GM18520 (cell line): ENCODE measurements around the gene UCP3.

Experiments
- ATAC-seq: cut with Tn5 transposase; IDR thresholded peaks from one replicate; pipeline ENCODE4 v1.9.1; 2021; ENCODE audit not compliant: unreplicated experiment

UCP3 gene

DNA sequence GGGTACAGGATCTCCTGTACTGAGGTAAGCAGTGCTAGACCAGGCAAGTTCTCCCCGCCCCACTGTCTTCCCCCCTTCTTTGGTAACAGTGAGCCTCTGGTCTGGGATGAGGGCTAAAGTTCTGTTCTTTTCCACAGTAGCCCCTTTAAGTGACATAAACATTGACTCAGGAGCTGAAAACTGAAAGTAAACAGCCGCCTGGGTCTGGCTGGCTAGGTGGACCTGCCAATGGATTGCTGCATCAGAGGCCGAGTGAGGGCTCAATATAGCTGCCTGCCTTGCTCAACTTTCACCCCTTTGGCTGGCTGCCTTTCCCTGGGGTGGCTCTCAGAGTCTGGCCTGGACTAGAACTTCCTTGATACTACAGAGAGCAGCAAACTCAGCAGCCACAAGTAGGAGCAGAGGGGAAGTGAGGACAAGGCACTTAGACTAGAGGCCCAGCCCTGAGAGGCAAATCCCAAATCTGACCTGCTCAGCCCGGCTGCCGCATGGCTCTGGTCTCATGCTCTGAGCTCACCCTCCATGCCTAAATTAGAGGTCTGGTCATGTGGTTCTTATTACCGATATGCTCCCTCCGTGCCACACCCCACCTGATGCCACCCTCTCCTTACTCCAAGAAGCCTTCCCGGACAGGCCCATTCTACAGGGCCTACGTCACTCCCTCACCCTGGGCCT lies 9.6 kb upstream of the UCP3 start:
- ATAC-seq: no peak

DNA sequence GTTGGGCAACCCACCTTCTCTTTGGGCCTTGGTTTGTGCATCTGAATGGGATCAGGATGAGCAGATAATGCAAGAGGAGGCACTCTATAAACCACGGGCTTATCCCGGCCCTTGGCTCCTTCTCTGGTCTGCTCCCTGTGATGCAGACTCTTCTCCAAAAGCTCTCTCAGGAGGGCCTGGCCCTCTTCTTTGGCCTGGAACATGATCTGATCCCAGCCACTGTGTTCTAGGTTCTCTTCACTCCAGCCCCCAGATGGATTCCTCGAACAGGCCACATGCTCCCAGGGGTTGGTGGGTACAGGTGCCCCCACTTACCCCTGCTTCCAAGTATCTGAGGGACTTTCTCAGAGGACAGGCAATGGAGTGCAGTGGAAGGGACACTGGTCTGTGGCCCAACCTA lies 8.7 kb upstream of the UCP3 start:
- no peak for ATAC-seq

DNA sequence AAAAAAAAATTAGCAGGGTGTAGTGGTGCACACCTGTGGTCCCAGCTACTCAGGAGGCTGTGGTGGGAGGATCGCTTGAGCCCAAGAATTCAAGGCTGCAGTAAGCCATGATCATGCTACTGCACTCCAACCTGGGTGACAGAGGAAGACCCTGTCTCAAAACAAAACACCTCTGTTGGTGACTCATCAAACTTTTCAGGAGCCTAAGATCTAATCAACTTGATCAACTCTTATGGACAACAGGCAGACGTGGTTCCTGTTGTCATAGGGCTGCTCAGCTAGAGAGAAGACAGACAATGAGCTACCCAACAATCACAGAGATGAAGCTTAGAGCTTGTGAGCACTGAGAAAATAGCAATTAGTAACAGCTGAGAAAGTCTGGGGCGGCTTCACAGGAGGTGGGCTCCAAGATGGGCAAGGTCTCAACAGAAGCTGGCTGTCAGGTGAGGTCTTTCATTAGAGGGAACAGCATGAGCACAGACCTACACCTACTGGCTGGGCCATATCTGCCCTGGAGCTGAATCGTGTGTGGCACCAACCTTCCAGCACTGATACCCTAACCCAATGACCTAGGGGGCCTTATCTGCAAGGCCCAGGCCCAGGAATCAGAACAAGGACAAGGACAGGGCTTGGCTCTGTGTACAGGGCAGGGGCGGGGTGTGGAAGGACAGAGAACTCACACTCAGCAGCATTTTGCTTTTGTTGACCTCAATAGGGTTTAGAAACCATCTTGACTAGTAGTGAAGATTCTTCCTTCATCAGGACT lies 7.2 kb upstream of the UCP3 start:
- ATAC-seq: no peak

DNA sequence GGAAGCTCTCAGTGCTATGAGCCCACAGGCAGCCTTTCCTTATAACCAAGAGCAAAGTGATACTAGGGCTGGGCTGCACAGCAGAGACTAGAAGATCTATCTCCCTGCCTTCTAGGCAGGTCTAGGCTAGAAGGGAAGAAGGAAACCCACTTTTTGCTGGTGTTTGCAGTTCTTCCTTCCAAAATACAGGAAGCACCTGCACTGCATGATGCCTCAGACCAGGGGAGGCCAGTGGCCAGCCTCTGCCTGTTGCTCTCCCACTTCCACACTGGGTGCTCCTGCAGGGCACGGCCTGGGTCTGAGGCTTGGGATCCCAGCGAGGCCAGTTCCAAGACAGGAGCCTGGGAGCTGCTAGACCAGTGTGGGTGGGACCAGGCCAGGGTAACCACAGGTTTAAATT lies 6.0 kb upstream of the UCP3 start:
- ATAC-seq: no peak

DNA sequence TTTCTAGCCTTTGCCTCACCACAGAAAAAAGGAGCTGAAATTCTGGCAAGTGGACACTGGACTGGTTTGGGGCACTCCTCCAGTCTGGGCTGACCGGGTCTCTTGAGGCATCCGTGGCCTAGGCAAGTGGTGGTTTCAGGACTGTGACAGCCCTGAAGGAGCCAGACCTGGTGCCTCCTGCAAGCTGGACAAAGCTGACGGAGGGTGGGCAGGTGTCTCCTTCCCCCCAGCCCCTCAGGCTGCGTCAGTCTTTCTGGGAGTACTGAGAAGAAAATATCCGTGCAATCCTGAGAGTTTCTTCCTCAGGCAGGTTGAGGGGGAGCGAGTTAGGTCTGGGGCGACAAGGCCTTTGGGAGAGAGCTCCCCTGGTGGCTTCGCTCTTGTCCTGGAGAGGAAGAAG lies 4.3 kb upstream of the UCP3 start:
- no peak for ATAC-seq

DNA sequence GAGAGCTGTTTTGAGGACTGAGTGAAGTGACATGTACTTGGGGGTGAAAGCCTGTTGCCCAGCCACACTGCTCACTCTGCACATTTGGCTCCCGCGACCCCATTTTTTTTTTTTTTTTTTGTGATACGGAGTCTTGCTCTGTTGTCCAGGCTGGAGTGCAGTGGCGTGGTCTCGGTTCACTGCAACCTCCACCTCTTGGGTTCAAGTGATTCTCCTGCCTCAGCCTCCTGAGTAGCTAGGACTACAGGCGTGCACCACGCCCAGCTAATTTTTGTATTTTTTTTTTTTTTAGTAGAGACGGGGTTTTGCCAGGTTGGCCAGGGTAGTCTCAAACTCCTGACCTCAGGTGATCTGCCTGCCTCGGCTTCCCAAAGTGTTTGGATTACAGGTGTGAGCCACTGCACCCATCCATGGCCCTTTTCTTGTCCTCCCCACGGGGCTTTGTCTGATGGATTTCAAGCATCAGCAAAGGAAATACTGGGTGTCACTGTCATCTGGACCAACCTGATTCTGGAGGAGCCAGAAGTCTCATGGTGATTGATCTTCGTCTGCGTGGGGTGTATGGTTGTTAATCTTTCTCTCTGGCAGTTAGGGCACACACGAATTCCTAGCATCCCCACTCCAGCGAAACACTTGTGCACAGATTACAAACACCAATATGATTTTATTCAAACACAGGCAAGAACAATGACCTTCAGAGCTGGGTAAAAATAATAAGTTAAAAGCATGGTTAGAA lies 3.4 kb upstream of the UCP3 start:
- ATAC-seq: no peak

DNA sequence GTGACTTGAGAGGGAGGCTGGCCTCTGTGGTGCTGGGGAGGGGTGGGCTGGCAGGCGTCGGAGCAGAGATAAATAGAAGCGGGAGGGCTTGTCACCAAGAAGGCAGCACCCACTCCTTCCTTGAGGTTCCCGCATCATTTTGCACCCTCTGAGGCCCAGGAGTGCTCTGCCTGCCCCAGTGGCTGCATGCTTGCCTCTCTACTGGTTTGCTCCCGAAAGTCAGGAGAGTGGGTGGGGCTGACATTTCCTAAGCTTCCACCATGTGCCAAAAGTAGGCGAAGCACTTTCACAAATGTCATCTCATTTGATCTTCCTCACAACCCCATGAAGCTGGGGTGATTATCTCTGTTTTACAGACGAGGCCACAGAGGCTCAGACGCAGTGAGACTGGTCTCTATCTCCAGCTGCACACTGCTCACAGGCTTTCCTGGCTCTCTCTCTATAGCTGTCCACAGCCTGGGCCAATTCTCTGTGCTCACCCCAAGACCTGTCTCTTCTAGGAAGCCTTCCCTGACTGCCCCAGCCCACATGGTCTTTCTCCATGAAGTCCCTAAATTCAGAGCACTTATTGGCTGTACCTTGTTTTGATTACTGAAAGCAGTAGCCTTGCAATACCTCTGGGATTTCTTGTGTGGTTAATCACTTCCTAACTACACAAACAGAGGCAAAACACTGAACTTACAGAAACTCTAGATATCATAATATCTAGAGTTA lies 2.6 kb upstream of the UCP3 start:
- peak; percentile 61 for ATAC-seq

DNA sequence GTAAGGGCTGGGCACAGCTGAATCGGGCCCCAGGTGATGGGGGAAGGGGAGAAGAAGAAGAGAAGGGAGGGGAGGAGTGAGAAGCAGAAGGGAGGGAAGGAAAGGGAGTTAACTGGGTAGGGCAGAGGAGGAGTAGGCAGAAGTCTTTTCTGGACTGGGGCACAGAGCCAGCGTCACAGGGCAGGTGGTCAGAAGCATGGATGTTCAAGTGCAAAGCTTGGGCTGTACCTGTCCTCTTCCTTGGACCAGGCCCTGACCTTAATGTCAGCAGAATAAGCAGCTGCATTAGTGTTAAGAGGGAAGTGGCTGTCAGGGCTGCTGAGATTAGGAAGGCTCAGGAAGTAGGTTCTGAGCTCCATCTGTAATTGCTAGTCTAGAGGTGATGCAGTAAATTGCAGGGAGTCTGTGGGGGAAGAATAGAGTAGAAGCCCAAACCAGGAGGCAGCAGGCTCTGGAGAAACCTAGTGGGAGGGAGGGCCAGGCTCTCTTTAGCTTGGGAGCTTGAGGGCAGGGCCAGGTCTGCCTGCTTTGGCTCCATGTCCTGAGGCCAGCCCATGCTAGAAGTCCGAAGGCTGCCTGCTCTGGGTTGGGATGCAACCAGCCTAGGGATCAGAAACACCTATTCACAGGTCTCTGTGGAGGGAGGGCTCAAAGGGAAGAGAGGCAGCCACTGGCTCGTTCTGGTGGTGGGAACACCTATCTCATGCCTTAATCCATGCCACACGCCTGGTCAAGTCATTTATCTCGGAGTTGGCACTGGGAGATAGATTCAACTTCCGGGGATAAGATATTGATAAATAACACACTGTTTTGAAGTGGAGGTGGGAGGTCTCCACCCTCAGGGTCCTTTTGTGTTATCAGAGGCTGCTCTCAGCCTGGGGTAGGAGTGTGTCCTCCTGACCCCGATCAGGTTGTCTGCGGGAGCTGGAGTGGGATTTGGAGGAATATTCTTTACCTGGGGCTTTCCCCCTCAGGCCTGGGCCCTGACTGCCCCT lies 1.7 kb upstream of the UCP3 start:
- no peak for ATAC-seq

DNA sequence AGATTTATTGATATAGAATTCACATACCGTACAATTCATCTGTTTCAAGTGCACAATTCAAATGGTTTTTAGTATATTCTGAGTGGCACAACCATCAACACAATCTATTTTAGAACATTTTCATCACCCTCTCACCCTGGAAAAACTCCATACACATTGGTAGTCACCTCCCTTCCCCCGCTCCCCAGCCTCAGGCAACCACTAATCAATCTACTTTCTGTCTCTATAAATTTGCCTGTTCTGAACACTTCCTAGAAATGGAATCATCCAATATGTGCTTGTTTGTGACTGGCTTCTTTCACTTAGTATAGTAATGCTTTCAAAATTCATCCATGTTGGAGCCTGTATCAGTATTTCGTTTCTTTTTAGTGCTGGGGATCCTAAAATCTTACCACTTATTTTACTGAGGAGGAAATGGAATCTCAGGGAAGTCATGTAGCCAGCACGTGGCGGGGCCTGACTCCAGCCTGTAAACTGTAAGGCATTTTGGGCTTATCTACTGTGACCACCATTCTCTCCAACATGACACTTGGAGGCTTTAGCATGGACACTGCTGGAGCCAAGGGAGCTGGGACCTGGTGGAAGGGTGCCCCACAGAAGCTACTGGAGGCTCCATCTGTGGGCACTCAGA lies 905 bp upstream of the UCP3 start:
- ATAC-seq: no peak

DNA sequence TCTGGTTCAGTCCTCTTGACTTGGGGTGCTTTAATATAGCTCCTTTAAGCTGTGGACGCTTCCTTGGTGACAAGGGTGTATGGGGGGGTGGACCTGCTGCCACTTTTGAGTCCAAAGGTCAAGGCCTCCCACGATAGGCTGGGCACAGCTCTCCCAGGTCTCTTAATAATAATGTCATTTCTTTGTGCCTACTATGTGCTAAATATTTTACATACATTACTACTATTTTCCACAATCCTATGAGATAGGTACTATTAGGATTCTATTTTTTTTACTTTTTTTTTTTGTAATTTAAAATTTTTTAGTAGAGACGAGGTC lies 304 bp upstream of the UCP3 start:
- no peak for ATAC-seq

DNA sequence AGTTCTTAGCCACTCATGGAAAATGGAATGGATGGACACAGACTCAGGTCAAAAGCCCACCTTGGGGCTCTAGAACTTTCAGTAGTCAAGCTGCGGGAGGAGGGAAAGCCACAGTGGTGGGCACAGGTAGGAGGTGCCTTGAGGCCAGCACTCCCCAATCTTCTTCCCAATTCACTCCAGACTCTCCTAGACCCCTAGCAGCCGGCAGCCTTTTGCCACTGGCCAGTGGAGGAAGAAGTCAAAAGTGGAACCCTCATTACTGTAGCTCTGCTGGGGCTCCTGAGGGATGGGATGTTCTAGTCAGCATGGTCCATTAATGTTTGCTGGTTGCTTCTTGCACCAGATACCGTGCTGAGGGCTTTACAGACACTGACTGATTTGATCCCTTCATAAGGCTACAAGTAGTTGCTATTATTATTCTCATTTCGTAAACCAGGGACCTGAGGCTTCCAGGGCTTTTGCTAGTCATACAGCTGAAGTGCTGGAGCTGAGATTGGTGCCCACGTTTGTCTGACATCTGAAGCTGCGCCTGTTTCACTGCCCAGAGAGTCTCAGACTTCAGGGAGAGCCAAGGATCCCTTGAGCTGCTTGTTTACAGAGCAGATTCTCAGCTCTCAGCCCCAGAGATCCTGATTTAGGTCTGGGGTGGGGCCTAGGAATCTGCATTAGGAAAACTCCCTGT lies 1.1 kb downstream of the UCP3 start:
- no peak for ATAC-seq

DNA sequence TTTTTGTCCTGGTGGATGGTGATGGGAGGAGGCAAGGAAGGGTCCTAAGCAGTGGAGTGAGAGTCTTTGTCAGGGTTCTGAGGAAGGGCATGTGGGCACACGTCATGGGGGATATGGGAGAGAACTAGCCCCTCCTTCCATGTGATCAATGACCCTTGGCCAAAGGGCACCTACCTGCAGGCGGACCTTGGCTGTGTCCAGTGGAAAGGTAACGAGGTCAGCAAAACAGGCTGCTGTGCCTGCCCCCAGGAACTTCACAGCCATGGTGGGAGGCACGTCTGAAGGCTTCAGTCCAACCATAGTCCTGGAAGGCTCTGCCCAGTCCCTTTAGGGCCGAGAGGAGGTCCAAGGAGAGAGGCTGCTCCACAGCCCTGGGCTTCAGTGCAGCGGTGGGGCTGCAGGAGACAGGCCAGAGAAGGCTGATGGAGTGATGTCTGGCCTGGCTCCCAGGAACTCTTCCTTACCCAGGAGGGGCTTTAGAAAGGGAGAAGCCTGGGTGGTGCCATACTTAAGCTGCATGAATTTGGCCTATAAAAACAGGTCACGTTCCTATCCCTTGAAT lies 2.1 kb downstream of the UCP3 start:
- ATAC-seq: no peak

DNA sequence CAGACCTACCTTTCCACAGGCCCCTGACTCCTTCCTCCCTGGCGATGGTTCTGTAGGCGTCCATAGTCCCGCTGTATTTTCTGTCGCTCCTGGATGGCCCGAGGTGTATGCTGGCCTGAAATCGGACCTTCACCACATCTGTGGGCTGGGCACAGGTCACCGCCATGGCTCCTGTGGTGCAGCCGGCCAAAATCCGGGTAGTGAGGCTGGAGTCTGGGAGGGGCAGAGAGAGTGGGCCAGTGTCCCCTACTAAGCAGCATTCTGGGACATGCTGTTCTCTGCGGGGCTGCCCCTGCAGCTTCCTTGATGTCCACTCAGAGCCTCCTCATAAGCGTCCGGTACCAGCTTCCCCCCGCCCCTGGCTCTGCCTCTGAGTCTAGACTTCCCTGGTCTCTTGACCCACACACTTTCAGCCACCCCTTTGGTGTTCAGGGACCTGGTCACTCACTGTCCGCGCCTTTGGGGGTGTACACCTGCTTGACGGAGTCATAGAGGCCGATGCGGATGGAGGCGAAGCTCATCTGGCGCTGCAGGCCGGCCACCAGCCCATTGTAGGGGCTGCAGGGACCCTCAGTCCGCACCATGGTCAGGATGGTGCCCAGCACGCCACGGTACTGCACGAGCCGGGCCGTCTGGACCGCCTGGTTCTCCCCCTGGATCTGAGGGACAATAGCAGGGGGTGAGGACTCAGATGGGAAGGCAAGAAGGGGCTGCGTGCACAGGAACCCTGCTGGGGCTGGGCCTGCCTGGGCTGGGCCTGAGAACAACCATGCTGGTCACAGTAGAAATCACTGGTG lies 3.0 kb downstream of the UCP3 start:
- no peak for ATAC-seq

DNA sequence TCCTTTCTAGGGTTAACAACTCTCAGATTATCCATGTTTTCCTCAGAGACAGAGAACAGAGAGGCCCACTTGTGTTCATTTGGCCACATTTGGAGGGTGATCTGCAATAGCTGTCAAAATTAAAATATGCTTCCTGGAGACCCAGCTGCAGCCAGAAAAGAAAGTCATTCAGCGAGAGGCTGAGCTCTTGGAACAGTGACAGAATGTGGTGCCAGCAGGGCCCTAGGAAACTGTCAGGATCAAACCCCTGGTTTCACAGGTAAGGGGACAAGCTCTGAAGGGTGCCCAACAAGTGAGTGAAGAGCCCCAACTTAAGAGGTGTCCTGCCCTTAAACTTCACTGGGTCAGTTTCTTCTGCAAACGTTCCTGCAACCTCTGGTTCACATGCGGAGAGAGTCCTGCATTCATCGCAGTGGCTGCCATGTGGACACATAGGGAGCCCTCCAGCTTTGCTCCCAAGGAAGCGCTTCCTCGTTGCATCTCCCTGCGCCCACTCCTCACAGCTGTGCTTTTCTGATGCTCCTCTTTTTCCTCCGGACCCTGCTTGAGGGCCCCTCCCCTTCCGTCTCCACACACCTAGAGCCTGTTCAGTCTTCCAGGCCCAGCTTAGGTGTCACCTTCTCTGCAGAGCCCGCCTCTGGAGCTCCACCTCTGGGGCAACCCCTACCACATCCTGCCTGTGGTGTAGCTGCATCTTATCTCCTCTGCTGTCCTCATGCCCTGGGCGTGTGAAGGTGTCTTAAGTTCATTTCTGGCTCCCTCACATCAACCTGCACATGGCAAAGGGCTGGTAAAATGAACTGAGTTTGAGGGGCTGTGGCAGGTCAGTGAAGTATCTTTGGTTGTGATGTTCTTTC lies 3.9 kb downstream of the UCP3 start:
- ATAC-seq: peak; percentile 54

DNA sequence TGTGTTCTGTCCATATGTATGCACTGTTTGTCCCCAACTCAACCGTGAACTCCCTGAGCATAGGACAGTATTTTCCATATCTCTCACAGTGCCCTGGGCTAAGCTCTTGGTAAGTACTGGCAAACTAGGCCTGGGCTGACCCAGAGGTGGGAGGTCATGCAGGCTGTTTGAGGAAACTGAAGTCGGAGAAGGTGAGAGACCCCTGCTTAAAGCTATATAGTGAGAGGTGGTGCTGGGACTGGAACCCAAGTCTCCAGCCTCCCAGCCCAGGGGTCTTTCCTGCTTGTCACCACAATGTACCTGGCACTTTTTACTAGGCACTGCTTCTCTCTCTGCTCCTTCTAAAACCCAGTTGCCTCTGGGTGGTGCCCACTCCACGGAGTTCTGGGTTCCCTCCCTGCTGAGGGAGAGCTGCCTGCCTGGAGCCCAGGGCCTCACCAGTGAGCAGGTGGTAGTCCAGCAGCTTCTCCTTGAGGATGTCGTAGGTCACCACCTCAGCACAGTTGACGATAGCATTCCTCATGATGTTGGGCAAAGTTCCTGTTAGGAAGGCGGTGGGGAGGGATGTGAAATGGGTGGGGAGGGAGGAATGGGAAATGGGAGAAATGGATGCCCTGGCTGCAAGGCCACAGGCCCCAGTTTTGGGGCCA lies 4.7 kb downstream of the UCP3 start:
- no peak for ATAC-seq

DNA sequence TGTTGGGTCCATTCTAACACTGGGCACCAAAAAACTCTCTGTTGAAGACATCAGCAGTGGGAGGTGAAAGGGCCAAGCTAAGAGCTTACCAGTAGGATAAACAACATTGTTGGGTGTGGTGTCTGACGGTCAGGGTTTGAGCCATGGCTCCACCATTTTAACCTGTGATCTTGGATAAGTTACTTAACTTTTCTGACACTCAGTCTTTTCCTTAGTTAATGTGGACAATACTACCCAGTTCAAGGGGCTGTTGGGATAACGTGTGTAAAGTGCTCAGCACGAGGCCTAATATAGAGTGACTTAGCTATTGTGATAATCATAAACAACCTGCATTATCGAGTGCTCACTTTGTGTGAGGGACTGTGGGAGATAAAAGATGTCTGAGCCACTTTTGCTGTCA lies 6.1 kb downstream of the UCP3 start:
- ATAC-seq: no peak

DNA sequence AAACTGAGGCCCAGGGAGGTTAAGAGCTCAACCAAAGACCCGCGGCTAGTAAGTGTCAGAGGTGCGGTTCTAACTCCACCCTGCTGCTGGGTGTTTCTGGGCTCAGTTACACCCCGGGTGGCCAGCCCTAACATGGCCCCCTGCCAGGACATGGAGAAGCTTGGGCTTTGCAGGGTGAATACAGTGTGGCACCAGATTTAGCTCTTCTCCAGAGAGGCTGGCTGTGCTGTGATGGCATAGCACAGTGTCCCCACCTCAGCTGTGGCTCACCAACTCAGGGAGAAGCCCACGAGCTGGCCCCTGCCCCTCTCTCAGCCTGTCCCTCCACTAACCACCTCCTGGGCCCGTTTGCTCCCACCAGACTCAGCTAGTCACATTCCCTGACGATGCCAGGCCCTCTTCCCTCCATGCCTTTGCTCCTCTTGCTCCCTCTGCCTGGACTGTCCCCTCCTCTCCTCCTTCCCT lies 7.0 kb downstream of the UCP3 start:
- no peak for ATAC-seq
